ENCODE data around the gene PEAK1. TPM values are rescaled to one million over a fixed set of nuclear protein-coding genes. Genes with fewer than 3 reads are reported as not detected.

Gene PEAK1
- total RNA-seq, 1 donor from 2014 or later = 34.2 TPM

DNA sequence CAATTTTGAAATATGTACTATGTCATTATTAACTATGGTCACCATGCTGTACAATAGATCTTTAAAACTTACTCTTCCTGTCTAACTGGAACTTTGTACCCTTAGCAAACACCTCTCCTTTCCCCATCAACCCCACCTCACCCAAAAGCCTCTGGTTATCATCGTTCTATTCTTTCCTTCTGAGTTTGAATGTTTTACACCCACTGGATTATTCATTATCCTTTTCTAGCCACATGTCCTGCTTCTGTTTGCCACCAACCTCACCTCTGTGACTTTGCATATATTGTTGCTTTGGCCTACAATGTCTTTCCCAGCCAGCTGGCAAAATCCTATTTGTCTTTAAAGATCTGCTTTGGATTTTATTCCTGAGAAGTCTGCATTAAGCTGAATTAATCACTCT, 246.4 kb downstream of the PEAK1 start:
- ChIA-PET POLR2A (no interaction called here), CTCF (no interaction called here)
- Mint-ChIP-seq H3K4me3 (no peak overlapping the region), H3K27ac (no peak overlapping the region), H3K4me1 (peaks cover 8% of the 10 kb centered on the region), H3K36me3 (ENCODE audit: low read depth) (peaks cover 1% of the 10 kb centered on the region), H3K9me3 (no peaks in the 10 kb centered on the region), H3K27me3 (no peaks in the 10 kb centered on the region)
- intact Hi-C loops (cut with micrococcal nuclease) = no loop called here
- TF ChIP-seq, protein P1, sequence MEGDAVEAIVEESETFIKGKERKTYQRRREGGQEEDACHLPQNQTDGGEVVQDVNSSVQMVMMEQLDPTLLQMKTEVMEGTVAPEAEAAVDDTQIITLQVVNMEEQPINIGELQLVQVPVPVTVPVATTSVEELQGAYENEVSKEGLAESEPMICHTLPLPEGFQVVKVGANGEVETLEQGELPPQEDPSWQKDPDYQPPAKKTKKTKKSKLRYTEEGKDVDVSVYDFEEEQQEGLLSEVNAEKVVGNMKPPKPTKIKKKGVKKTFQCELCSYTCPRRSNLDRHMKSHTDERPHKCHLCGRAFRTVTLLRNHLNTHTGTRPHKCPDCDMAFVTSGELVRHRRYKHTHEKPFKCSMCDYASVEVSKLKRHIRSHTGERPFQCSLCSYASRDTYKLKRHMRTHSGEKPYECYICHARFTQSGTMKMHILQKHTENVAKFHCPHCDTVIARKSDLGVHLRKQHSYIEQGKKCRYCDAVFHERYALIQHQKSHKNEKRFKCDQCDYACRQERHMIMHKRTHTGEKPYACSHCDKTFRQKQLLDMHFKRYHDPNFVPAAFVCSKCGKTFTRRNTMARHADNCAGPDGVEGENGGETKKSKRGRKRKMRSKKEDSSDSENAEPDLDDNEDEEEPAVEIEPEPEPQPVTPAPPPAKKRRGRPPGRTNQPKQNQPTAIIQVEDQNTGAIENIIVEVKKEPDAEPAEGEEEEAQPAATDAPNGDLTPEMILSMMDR (IDR thresholded peaks at IDR 0.05) = no peak
- DNase-seq (no peak), ATAC-seq (ENCODE audit: low read depth) (no peak)

GRCh38 chr15:77171221-77171967, 248.5 kb downstream of the PEAK1 start:
- TF ChIP-seq, protein P1 (IDR thresholded peaks at IDR 0.05) = no peak
- Mint-ChIP-seq H3K36me3 (ENCODE audit: low read depth) (peaks cover 1% of the 10 kb centered on the region), H3K4me3 (no peak overlapping the region), H3K27me3 (no peaks in the 10 kb centered on the region), H3K4me1 (peaks cover 7% of the 10 kb centered on the region), H3K9me3 (no peaks in the 10 kb centered on the region), H3K27ac (no peak overlapping the region)
- ChIA-PET CTCF (no interaction called here), POLR2A (no interaction called here)
- DNase-seq (no peak), ATAC-seq (ENCODE audit: low read depth) (no peak)
- intact Hi-C loops (cut with micrococcal nuclease) = no loop called here

DNA sequence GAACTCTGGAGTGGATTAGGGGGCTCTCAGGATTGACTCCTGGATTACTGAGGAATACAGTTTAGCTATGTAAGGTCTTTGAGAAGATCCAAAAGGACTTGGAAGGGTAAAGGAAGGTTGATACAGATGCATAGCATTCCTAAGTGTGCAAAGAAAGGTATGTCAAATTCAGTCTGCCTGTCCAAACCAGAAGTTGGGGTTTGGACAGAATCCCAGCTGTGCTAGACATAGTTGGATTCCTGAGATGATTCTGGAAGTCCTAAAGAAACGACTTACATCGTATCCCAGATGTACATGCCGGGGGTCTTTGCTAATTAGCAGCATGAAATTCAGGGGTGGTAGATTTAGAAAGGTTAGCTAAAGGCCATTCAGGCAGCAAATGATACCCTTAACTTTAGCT, 251.3 kb downstream of the PEAK1 start:
- Mint-ChIP-seq H3K9me3 (no peaks in the 10 kb centered on the region), H3K27me3 (no peaks in the 10 kb centered on the region), H3K4me3 (no peak overlapping the region), H3K27ac (no peak overlapping the region), H3K36me3 (ENCODE audit: low read depth) (peaks cover 1% of the 10 kb centered on the region), H3K4me1 (peaks cover 13% of the 10 kb centered on the region)
- POLR2A ChIA-PET = no interaction called here
- DNase-seq = no peak
- TF ChIP-seq, protein P1 (IDR thresholded peaks at IDR 0.05) = no peak
- intact Hi-C loops (cut with micrococcal nuclease) = no loop called here
- ATAC-seq (ENCODE audit: low read depth) = no peak
- CTCF ChIA-PET = no interaction called here

GRCh38 chr15:77168141-77168540, 251.8 kb downstream of the PEAK1 start:
- TF ChIP-seq, protein P1 (IDR thresholded peaks at IDR 0.05) = no peak
- Mint-ChIP-seq H3K4me3 (no peak overlapping the region), H3K27me3 (no peaks in the 10 kb centered on the region), H3K9me3 (no peaks in the 10 kb centered on the region), H3K36me3 (ENCODE audit: low read depth) (peaks cover 1% of the 10 kb centered on the region), H3K27ac (no peak overlapping the region), H3K4me1 (peaks cover 18% of the 10 kb centered on the region)
- ATAC-seq (ENCODE audit: low read depth) (no peak), DNase-seq (no peak)
- ChIA-PET CTCF (no interaction called here), POLR2A (no interaction called here)
- intact Hi-C loops (cut with micrococcal nuclease) = no loop called here

GRCh38 chr15:77167406-77167805, 252.5 kb downstream of the PEAK1 start:
- intact Hi-C loops (cut with micrococcal nuclease) = no loop called here
- no peaks in the 10 kb centered on the region for H3K9me3 Mint-ChIP-seq
- H3K27ac Mint-ChIP-seq = no peak overlapping the region
- H3K36me3 Mint-ChIP-seq (ENCODE audit: low read depth) = peaks cover 1% of the 10 kb centered on the region
- no peak overlapping the region for H3K4me3 Mint-ChIP-seq
- no peaks in the 10 kb centered on the region for H3K27me3 Mint-ChIP-seq
- peaks cover 26% of the 10 kb centered on the region for H3K4me1 Mint-ChIP-seq
- CTCF ChIA-PET = no interaction called here
- TF ChIP-seq, protein P1 (IDR thresholded peaks at IDR 0.05) = no peak
- no peak for DNase-seq
- POLR2A ChIA-PET = interaction anchor here (1.4 kb wide), 1 partner anchor 21 kb away, joined by 3 read pairs; no protein-coding TSS in a partner anchor
- no peak for ATAC-seq (ENCODE audit: low read depth)
